ENCODE measurements around the gene LRRC14B. TPM values are rescaled to one million over a fixed set of nuclear protein-coding genes. Genes with fewer than 3 reads are reported as not detected.

LRRC14B gene
- total RNA-seq = not detected
- polyA plus RNA-seq = not detected
- long read RNA-seq, donor 1 = 0 reads
- long read RNA-seq, donor 2 = 0 reads

- H3K4me3 ChIP-seq (ENCODE audit: low read length in 2 of 2) = no peak within 1 kb of the TSS
- H3K9me3 ChIP-seq (ENCODE audit: control insufficient read depth, low read length) = no peaks in the 10 kb centered on the region
- peak; percentile 45 for ATAC-seq (ENCODE audit: low FRiP score)
- intact Hi-C loops (cut with DNase I) = no loop called here
- no peaks in the 10 kb centered on the region for H3K4me1 ChIP-seq (ENCODE audit: control insufficient read depth in 1 of 2, insufficient read depth in 2 of 2, low read length in 2 of 2)
- 12 to 14% methylated on average over 56 of the region's 56 CpGs for WGBS, 2 donors
- H3K27me3 ChIP-seq (ENCODE audit: control insufficient read depth in 1 of 2, insufficient read depth in 2 of 2, low read length in 1 of 2) = no peaks in the 10 kb centered on the region
- DNase-seq = peak; percentile 57 to 73
- H3K27ac ChIP-seq (ENCODE audit: low read depth in 1 of 2, low read length in 2 of 2) = no peak within 1 kb of the TSS
- H3K36me3 ChIP-seq (ENCODE audit: control insufficient read depth in 1 of 2, insufficient read depth in 2 of 2, low read length in 1 of 2) = no peaks in the 10 kb centered on the region
Observed at GRCh38 chr5:191036-191948, at the start of gene LRRC14B. LRRC14B (plus strand) TSS chr5:191495; CDS start chr5:191539, 44 bp downstream.

GRCh38 chr5:141761-142160 lies 49.5 kb upstream of the LRRC14B start:
- Histone ChIP-seq H3K27me3 (ENCODE audit: control insufficient read depth in 1 of 2, insufficient read depth in 2 of 2, low read length in 1 of 2) (no peaks in the 10 kb centered on the region), H3K27ac (ENCODE audit: low read depth in 1 of 2, low read length in 2 of 2) (no peak overlapping the region), H3K4me3 (ENCODE audit: low read length in 2 of 2) (no peak overlapping the region), H3K36me3 (ENCODE audit: control insufficient read depth in 1 of 2, insufficient read depth in 2 of 2, low read length in 1 of 2) (no peaks in the 10 kb centered on the region), H3K4me1 (ENCODE audit: control insufficient read depth in 1 of 2, insufficient read depth in 2 of 2, low read length in 2 of 2) (no peaks in the 10 kb centered on the region), H3K9me3 (ENCODE audit: control insufficient read depth, low read length) (no peaks in the 10 kb centered on the region)
- ATAC-seq (ENCODE audit: low FRiP score) = no peak
- intact Hi-C loops (cut with DNase I) = no loop called here
- DNase-seq = no peak
- WGBS, 2 donors = 85 to 91% methylated on average over 12 of the region's 12 CpGs

- peaks cover 5% of the 10 kb centered on the region for H3K9me3 ChIP-seq (ENCODE audit: control insufficient read depth, low read length)
Observed at GRCh38 chr5:142246-142810, 49.0 kb upstream of the LRRC14B start.

GRCh38 chr5:143041-143440 lies 48.3 kb upstream of the LRRC14B start:
- intact Hi-C loops (cut with DNase I) = no loop called here
- no peaks in the 10 kb centered on the region for H3K36me3 ChIP-seq (ENCODE audit: control insufficient read depth in 1 of 2, insufficient read depth in 2 of 2, low read length in 1 of 2)
- DNase-seq (no peak), ATAC-seq (ENCODE audit: low FRiP score) (no peak)
- no peaks in the 10 kb centered on the region for H3K27me3 ChIP-seq (ENCODE audit: control insufficient read depth in 1 of 2, insufficient read depth in 2 of 2, low read length in 1 of 2)
- H3K9me3 ChIP-seq (ENCODE audit: control insufficient read depth, low read length) = peaks cover 6% of the 10 kb centered on the region
- no peaks in the 10 kb centered on the region for H3K4me1 ChIP-seq (ENCODE audit: control insufficient read depth in 1 of 2, insufficient read depth in 2 of 2, low read length in 2 of 2)
- H3K27ac ChIP-seq (ENCODE audit: low read depth in 1 of 2, low read length in 2 of 2) = no peak overlapping the region
- no peak overlapping the region for H3K4me3 ChIP-seq (ENCODE audit: low read length in 2 of 2)
- WGBS, 2 donors = 90 to 94% methylated on average over 17 of the region's 17 CpGs

More at GRCh38 chr5:142246-142810, 49.0 kb upstream of the LRRC14B start:
- 94 to 95% methylated on average over 18 of the region's 18 CpGs for WGBS, 2 donors
- DNase-seq (no peak), ATAC-seq (ENCODE audit: low FRiP score) (no peak)
- no peaks in the 10 kb centered on the region for H3K27me3 ChIP-seq (ENCODE audit: control insufficient read depth in 1 of 2, insufficient read depth in 2 of 2, low read length in 1 of 2)
- H3K4me1 ChIP-seq (ENCODE audit: control insufficient read depth in 1 of 2, insufficient read depth in 2 of 2, low read length in 2 of 2) = no peaks in the 10 kb centered on the region
- H3K36me3 ChIP-seq (ENCODE audit: control insufficient read depth in 1 of 2, insufficient read depth in 2 of 2, low read length in 1 of 2) = no peaks in the 10 kb centered on the region
- intact Hi-C loops (cut with DNase I) = no loop called here
- H3K4me3 ChIP-seq (ENCODE audit: low read length in 2 of 2) = no peak overlapping the region
- H3K27ac ChIP-seq (ENCODE audit: low read depth in 1 of 2, low read length in 2 of 2) = no peak overlapping the region

- WGBS, 2 donors = 91 to 94% methylated on average over 8 of the region's 8 CpGs
- ATAC-seq (ENCODE audit: low FRiP score) (no peak), DNase-seq (no peak)
- H3K27me3 ChIP-seq (ENCODE audit: control insufficient read depth in 1 of 2, insufficient read depth in 2 of 2, low read length in 1 of 2) = no peaks in the 10 kb centered on the region
- no peak overlapping the region for H3K4me3 ChIP-seq (ENCODE audit: low read length in 2 of 2)
- no peaks in the 10 kb centered on the region for H3K36me3 ChIP-seq (ENCODE audit: control insufficient read depth in 1 of 2, insufficient read depth in 2 of 2, low read length in 1 of 2)
- intact Hi-C loops (cut with DNase I) = no loop called here
- H3K9me3 ChIP-seq (ENCODE audit: control insufficient read depth, low read length) = peaks cover 6% of the 10 kb centered on the region
- no peaks in the 10 kb centered on the region for H3K4me1 ChIP-seq (ENCODE audit: control insufficient read depth in 1 of 2, insufficient read depth in 2 of 2, low read length in 2 of 2)
- no peak overlapping the region for H3K27ac ChIP-seq (ENCODE audit: low read depth in 1 of 2, low read length in 2 of 2)
Observed at GRCh38 chr5:144941-145340, 46.4 kb upstream of the LRRC14B start.

- Histone ChIP-seq H3K27me3 (ENCODE audit: control insufficient read depth in 1 of 2, insufficient read depth in 2 of 2, low read length in 1 of 2) (no peaks in the 10 kb centered on the region), H3K36me3 (ENCODE audit: control insufficient read depth in 1 of 2, insufficient read depth in 2 of 2, low read length in 1 of 2) (no peaks in the 10 kb centered on the region), H3K27ac (ENCODE audit: low read depth in 1 of 2, low read length in 2 of 2) (no peak overlapping the region), H3K9me3 (ENCODE audit: control insufficient read depth, low read length) (peaks cover 6% of the 10 kb centered on the region), H3K4me1 (ENCODE audit: control insufficient read depth in 1 of 2, insufficient read depth in 2 of 2, low read length in 2 of 2) (no peaks in the 10 kb centered on the region), H3K4me3 (ENCODE audit: low read length in 2 of 2) (no peak overlapping the region)
- 92 to 95% methylated on average over 6 to 7 of the region's 7 CpGs for WGBS, 2 donors
- no peak for DNase-seq
- intact Hi-C loops (cut with DNase I) = no loop called here
- ATAC-seq (ENCODE audit: low FRiP score) = no peak
Observed at GRCh38 chr5:145585-146323, 45.5 kb upstream of the LRRC14B start.

- 100% methylated on average over 1 of the region's 1 CpG for WGBS, 2 donors
- Histone ChIP-seq H3K36me3 (ENCODE audit: control insufficient read depth in 1 of 2, insufficient read depth in 2 of 2, low read length in 1 of 2) (no peaks in the 10 kb centered on the region), H3K4me1 (ENCODE audit: control insufficient read depth in 1 of 2, insufficient read depth in 2 of 2, low read length in 2 of 2) (no peaks in the 10 kb centered on the region), H3K4me3 (ENCODE audit: low read length in 2 of 2) (no peak overlapping the region), H3K27ac (ENCODE audit: low read depth in 1 of 2, low read length in 2 of 2) (no peak overlapping the region), H3K27me3 (ENCODE audit: control insufficient read depth in 1 of 2, insufficient read depth in 2 of 2, low read length in 1 of 2) (no peaks in the 10 kb centered on the region), H3K9me3 (ENCODE audit: control insufficient read depth, low read length) (peaks cover 6% of the 10 kb centered on the region)
- DNase-seq (no peak), ATAC-seq (ENCODE audit: low FRiP score) (no peak)
- intact Hi-C loops (cut with DNase I) = no loop called here
Observed at GRCh38 chr5:147751-148150, 43.5 kb upstream of the LRRC14B start.

GRCh38 chr5:149745-150485 lies 41.4 kb upstream of the LRRC14B start:
- Histone ChIP-seq H3K9me3 (ENCODE audit: control insufficient read depth, low read length) (peaks cover 6% of the 10 kb centered on the region), H3K4me1 (ENCODE audit: control insufficient read depth in 1 of 2, insufficient read depth in 2 of 2, low read length in 2 of 2) (no peaks in the 10 kb centered on the region), H3K36me3 (ENCODE audit: control insufficient read depth in 1 of 2, insufficient read depth in 2 of 2, low read length in 1 of 2) (no peaks in the 10 kb centered on the region), H3K4me3 (ENCODE audit: low read length in 2 of 2) (no peak overlapping the region), H3K27me3 (ENCODE audit: control insufficient read depth in 1 of 2, insufficient read depth in 2 of 2, low read length in 1 of 2) (no peaks in the 10 kb centered on the region), H3K27ac (ENCODE audit: low read depth in 1 of 2, low read length in 2 of 2) (no peak overlapping the region)
- no peak for ATAC-seq (ENCODE audit: low FRiP score)
- no peak for DNase-seq
- 54 to 57% methylated on average over 6 of the region's 6 CpGs for WGBS, 2 donors
- intact Hi-C loops (cut with DNase I) = no loop called here

Data from aorta (tissue), 5 donors.